ENCODE results near the gene KIF13A. TPM values are rescaled to one million over a fixed set of nuclear protein-coding genes. Genes with fewer than 3 reads are reported as not detected.

The KIF13A gene
- total RNA-seq, 1 donor from 2014 or later = 28.9 TPM

GRCh38 chr6:17798477-17799154 lies 188.8 kb downstream of the KIF13A start:
- H3K4me3 ChIP-seq = no peak overlapping the region
- H3K9me3 ChIP-seq = no peaks in the 10 kb centered on the region
- no peaks in the 10 kb centered on the region for H3K4me1 ChIP-seq
- H3K27me3 ChIP-seq = no peaks in the 10 kb centered on the region
- TF ChIP-seq, protein P1, sequence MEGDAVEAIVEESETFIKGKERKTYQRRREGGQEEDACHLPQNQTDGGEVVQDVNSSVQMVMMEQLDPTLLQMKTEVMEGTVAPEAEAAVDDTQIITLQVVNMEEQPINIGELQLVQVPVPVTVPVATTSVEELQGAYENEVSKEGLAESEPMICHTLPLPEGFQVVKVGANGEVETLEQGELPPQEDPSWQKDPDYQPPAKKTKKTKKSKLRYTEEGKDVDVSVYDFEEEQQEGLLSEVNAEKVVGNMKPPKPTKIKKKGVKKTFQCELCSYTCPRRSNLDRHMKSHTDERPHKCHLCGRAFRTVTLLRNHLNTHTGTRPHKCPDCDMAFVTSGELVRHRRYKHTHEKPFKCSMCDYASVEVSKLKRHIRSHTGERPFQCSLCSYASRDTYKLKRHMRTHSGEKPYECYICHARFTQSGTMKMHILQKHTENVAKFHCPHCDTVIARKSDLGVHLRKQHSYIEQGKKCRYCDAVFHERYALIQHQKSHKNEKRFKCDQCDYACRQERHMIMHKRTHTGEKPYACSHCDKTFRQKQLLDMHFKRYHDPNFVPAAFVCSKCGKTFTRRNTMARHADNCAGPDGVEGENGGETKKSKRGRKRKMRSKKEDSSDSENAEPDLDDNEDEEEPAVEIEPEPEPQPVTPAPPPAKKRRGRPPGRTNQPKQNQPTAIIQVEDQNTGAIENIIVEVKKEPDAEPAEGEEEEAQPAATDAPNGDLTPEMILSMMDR (IDR thresholded peaks at IDR 0.05) = no peak
- peaks cover 84 to 89% of the 10 kb centered on the region in 2 donors for H3K36me3 ChIP-seq
- intact Hi-C loops (cut with DNase I) = no loop called here
- no peak overlapping the region for H3K27ac ChIP-seq
- no peak for DNase-seq (ENCODE audit: low spot score in 2 of 2)

DNA sequence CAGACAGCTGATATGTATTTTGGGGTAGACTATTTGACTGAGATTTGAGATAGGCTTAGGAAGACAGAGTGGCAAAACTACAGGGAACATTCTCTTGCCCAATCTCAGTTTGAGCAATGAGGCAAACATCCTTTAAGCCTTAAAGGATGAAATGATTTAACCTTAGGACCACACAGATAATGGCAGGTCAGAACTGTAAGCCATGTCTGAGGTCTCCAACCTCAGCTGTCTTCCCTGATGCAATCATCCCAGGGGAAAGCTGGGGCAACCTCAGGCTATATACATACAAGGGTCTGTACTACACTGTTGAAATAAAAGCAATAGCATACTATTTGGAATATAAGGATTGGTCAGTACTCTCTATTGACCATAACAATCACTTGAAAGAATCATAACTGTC lies 196.9 kb downstream of the KIF13A start:
- intact Hi-C loops (cut with DNase I) = no loop called here
- no peak overlapping the region for H3K27ac ChIP-seq
- H3K4me3 ChIP-seq = no peak overlapping the region
- peaks cover 54 to 93% of the 10 kb centered on the region in 2 donors for H3K36me3 ChIP-seq
- TF ChIP-seq, protein P1 (IDR thresholded peaks at IDR 0.05) = no peak
- no peaks in the 10 kb centered on the region for H3K27me3 ChIP-seq
- no peaks in the 10 kb centered on the region for H3K4me1 ChIP-seq
- H3K9me3 ChIP-seq = no peaks in the 10 kb centered on the region
- DNase-seq (ENCODE audit: low spot score in 2 of 2) = no peak

DNA sequence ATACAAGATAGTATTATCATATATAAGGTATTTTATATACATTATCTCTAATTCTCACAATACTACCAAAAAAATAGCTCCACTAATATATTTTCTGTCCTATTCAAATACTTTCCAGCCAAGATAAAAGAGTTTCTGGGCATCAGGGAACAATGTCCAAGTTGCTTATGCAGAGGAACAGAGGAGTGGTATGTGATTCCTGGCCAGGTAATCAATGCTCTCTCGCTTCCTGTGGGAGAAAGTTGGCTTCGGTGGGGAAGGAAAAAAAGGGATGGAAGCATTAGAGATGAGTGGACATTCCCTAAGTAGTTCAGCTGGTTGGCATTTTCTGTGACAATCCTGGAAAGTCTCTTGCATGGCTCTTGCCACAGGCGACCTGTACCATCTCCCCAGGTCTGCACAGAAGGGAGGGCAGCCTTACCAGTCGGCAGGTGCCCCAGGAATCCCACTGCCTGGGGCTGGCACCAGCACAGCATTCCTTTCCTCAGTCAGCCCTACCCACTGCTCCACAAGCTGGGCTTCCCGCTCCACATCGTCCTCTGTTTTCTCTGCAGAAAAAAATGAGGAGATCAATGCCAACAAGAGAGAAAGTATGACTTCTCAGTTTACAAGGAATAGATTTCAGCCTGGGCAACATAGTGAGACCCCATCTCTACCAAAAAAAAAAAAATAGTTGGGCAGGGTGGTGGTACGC lies 202.2 kb downstream of the KIF13A start:
- Histone ChIP-seq H3K9me3 (no peaks in the 10 kb centered on the region), H3K27me3 (no peaks in the 10 kb centered on the region), H3K4me1 (no peaks in the 10 kb centered on the region), H3K36me3 (peaks cover 73 to 95% of the 10 kb centered on the region in 2 donors), H3K27ac (no peak overlapping the region), H3K4me3 (no peak overlapping the region)
- intact Hi-C loops (cut with DNase I) = no loop called here
- TF ChIP-seq, protein P1 (IDR thresholded peaks at IDR 0.05) = no peak
- no peak for DNase-seq (ENCODE audit: low spot score in 2 of 2)

- Histone ChIP-seq H3K9me3 (no peaks in the 10 kb centered on the region), H3K4me1 (no peaks in the 10 kb centered on the region), H3K4me3 (no peak overlapping the region), H3K36me3 (peaks cover 83 to 90% of the 10 kb centered on the region in 2 donors), H3K27ac (no peak overlapping the region), H3K27me3 (no peaks in the 10 kb centered on the region)
- TF ChIP-seq, protein P1 (IDR thresholded peaks at IDR 0.05) = no peak
- no peak for DNase-seq (ENCODE audit: low spot score in 2 of 2)
- intact Hi-C loops (cut with DNase I) = no loop called here
These were observed 207.4 kb downstream of the KIF13A start for GRCh38 chr6:17780061-17780460.

DNA sequence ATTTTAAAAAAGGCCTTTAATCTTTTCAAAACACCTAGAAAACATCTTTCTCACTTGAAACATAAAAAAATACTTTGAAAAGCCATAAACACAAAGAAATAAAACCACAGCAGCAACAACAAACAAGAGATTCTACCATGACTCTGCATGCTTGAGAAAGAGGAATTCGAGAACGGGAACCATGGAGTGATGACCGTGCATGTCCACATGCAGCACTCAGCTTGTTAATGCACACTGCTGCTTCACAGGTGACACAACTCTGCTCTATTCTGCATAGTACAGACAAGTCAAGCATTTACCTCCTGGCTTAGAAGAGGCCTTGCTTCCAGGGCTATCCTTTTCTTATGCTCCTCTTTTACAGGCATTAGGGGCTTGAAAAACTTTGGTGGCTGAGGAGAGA lies 215.8 kb downstream of the KIF13A start:
- peaks cover 56 to 85% of the 10 kb centered on the region in 2 donors for H3K36me3 ChIP-seq
- H3K27ac ChIP-seq = no peak overlapping the region
- H3K27me3 ChIP-seq = no peaks in the 10 kb centered on the region
- DNase-seq (ENCODE audit: low spot score in 2 of 2) = no peak
- intact Hi-C loops (cut with DNase I) = no loop called here
- no peaks in the 10 kb centered on the region for H3K4me1 ChIP-seq
- H3K4me3 ChIP-seq = no peak overlapping the region
- H3K9me3 ChIP-seq = no peaks in the 10 kb centered on the region
- TF ChIP-seq, protein P1 (IDR thresholded peaks at IDR 0.05) = no peak
